ENCODE results near the gene AQP2. TPM values are rescaled to one million over a fixed set of nuclear protein-coding genes. Genes with fewer than 3 reads are reported as not detected.

Gene AQP2
- total and polyA plus RNA-seq, 7 experiments from 2014 or later = not detected

DNA sequence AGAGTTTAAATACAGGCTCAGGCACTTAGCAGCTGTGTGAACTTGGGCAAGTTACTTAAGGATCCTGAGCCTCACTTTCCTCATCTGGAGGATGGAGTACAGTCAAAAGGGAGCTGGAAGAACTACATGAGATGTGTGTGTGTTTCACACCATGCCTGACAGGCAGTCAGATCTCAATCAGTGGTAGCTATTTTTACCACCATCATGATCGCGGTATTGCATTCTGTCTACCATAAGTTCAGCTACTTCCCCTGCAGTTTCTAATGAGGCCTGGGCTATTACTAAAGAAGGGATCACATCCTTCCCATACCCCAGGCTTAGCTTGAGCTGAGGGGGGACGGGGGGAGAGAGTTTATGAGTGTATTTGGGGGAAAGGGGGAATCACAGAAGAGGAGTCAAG lies 29.3 kb downstream of the AQP2 start:
- Histone ChIP-seq H3K27me3 (ENCODE audit: control insufficient read depth in 2 of 2, insufficient read depth in 2 of 2, low read length in 2 of 2) (no peaks in the 10 kb centered on the region), H3K4me1 (ENCODE audit: control insufficient read depth in 2 of 2, insufficient read depth in 2 of 2, low read length in 2 of 2) (no peaks in the 10 kb centered on the region), H3K9me3 (ENCODE audit: control insufficient read depth in 2 of 3, low read length in 3 of 3) (no peaks in the 10 kb centered on the region), H3K4me3 (ENCODE audit: low read length) (no peak overlapping the region), H3K36me3 (ENCODE audit: control insufficient read depth in 2 of 3, insufficient read depth in 3 of 3, low read length in 3 of 3) (no peaks in the 10 kb centered on the region), H3K27ac (ENCODE audit: low read depth, low read length) (no peak overlapping the region)
- ChIA-PET CTCF (no interaction called here), POLR2A (interaction anchor here (0.5 kb wide), 1 partner anchor 8 kb away, joined by 3 read pairs; no protein-coding TSS in a partner anchor)
- no peaks in the 10 kb centered on the region for H3K36me3 Mint-ChIP-seq
- no peak overlapping the region for H3K4me3 Mint-ChIP-seq
- H3K4me1 Mint-ChIP-seq = peaks cover 0 to 2% (median 0%) of the 10 kb centered on the region in 7 donors
- H3K9me3 Mint-ChIP-seq = no peaks in the 10 kb centered on the region
- no peak for DNase-seq
- H3K27me3 Mint-ChIP-seq = no peaks in the 10 kb centered on the region
- intact Hi-C loops (cut with micrococcal nuclease) = no loop called here
- no peak for ATAC-seq
- H3K27ac Mint-ChIP-seq = no peak overlapping the region

DNA sequence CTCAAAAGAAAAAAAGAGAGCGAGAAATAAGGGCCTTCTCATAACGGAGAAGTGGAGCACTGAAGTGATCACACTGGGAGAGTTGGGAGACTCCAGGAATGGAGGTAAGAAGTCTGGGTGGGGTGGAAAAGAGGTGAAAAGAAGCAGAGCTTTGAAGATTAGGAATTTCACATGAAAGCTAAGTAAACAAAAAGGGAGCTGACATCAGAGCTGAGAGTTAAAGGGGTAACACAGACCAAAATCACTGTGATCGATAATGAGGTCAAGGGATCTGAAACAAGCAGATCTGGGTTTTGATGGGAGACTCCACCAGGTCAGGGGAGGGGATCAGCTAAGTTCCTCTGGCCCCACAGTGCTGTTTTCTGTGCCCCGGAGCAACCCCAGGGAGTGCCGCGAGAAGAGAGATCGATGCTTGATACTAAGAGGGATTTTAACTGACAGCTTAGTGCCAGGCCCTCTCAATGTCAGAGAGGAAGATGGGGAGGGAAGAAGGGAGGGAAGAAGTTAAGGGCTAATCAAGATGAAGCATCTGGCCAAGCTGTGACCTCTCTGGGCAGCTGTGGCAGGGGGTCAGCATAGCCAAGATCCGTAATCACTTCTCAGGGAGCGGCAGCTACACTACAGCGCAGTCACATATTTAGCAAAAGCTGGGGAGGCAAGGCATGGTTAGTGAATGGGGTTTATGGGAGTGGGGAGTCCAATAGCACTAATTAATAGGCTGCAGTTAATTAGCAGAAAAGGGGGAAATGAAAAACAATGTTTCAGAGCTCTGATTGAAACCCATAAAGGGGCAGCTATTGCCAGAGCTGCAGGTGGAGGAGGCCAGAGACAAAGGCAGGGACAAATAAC lies 30.2 kb downstream of the AQP2 start:
- CTCF ChIA-PET = no interaction called here
- Histone ChIP-seq H3K27me3 (ENCODE audit: control insufficient read depth in 2 of 2, insufficient read depth in 2 of 2, low read length in 2 of 2) (no peaks in the 10 kb centered on the region), H3K36me3 (ENCODE audit: control insufficient read depth in 2 of 3, insufficient read depth in 3 of 3, low read length in 3 of 3) (no peaks in the 10 kb centered on the region), H3K4me1 (ENCODE audit: control insufficient read depth in 2 of 2, insufficient read depth in 2 of 2, low read length in 2 of 2) (no peaks in the 10 kb centered on the region), H3K9me3 (ENCODE audit: control insufficient read depth in 2 of 3, low read length in 3 of 3) (no peaks in the 10 kb centered on the region), H3K4me3 (ENCODE audit: low read length) (no peak overlapping the region), H3K27ac (ENCODE audit: low read depth, low read length) (no peak overlapping the region)
- no peaks in the 10 kb centered on the region for H3K27me3 Mint-ChIP-seq
- POLR2A ChIA-PET = no interaction called here
- DNase-seq (no peak), ATAC-seq (no peak)
- intact Hi-C loops (cut with micrococcal nuclease) = no loop called here
- H3K4me3 Mint-ChIP-seq = no peak overlapping the region
- H3K27ac Mint-ChIP-seq = no peak overlapping the region
- peaks cover 0 to 2% (median 0%) of the 10 kb centered on the region in 5 donors for H3K36me3 Mint-ChIP-seq
- H3K4me1 Mint-ChIP-seq = peaks cover 0 to 2% (median 0%) of the 10 kb centered on the region in 7 donors
- H3K9me3 Mint-ChIP-seq = no peaks in the 10 kb centered on the region

DNA sequence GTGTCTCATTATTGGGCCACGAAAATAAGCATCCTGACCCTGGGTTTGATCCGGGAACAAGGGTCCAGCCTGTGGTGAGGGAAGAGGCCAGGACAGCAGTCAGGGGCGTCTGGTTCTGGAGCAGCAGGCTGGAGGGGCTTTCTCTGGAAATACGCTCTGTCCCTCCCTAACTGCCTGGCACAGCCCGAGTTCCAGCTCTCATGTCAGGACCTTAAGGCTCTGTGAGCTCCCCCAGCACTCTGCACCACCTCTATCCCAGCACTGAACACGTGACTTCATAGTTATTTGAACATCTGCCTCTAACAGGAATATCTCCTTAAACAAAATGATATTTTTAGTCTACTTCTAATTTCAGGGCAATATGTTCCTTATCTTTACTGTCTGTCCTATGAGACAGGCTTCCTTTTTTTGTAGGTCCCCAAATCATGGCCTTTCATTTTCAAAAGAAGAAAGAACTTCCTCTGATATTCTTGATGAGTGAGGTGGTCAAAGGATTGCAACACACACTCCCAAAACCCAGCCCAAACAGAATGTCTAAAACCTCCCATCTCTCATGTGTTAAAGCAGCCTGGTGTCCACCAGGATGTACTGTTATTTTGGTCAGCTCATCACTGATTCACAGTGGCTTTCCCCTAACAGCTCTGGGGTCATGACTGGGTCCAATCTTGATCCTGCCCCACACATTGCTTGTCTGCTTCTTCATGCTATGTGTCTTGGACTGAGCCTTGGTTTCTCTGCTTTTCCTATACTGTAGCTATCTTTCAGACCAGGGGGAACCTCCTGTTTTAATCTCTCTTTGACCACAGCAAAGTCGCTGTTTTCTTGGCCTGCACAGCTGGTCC lies 31.9 kb downstream of the AQP2 start:
- DNase-seq (no peak), ATAC-seq (peak; percentile 46)
- H3K4me1 ChIP-seq (ENCODE audit: control insufficient read depth in 2 of 2, insufficient read depth in 2 of 2, low read length in 2 of 2) = no peaks in the 10 kb centered on the region
- Mint-ChIP-seq H3K4me3 (no peak overlapping the region), H3K27ac (peak overlapping the region in 1 of 9 donors; percentile 62), H3K36me3 (peaks cover 0 to 5% (median 0%) of the 10 kb centered on the region in 5 donors), H3K27me3 (no peaks in the 10 kb centered on the region), H3K4me1 (peaks cover 0 to 2% (median 0%) of the 10 kb centered on the region in 7 donors), H3K9me3 (no peaks in the 10 kb centered on the region)
- ChIA-PET POLR2A (no interaction called here), CTCF (interaction anchor here (1.3 kb wide), 1 partner anchor 16 kb away, joined by 3 read pairs; no protein-coding TSS in a partner anchor)
- intact Hi-C loops (cut with micrococcal nuclease) = no loop called here
- H3K9me3 ChIP-seq (ENCODE audit: control insufficient read depth in 2 of 3, low read length in 3 of 3) = no peaks in the 10 kb centered on the region
- H3K36me3 ChIP-seq (ENCODE audit: control insufficient read depth in 2 of 3, insufficient read depth in 3 of 3, low read length in 3 of 3) = no peaks in the 10 kb centered on the region
- no peak overlapping the region for H3K4me3 ChIP-seq (ENCODE audit: low read length)
- no peaks in the 10 kb centered on the region for H3K27me3 ChIP-seq (ENCODE audit: control insufficient read depth in 2 of 2, insufficient read depth in 2 of 2, low read length in 2 of 2)
- no peak overlapping the region for H3K27ac ChIP-seq (ENCODE audit: low read depth, low read length)

DNA sequence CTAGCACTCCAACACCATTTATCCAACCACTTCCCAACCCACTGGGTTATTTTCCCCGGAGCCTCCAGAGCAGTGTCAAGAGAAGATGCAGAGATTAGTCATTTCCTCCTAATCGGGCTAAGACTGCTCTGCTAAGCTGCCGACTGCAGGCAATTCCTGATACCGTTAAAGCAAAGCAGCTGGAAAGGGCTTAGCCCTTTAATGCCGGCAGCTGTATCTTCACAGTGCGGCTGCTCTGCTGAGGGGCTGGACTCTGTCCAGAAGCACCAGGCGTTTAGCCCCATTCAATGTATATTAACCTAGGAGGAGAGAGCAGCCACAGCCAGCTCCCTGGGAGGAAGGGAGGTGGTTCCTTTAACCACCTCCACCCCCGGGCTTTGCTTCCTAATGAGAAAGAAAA lies 33.4 kb downstream of the AQP2 start:
- ATAC-seq (peak; percentile 53), DNase-seq (no peak)
- H3K4me3 Mint-ChIP-seq = no peak overlapping the region
- no peak overlapping the region for H3K4me3 ChIP-seq (ENCODE audit: low read length)
- no peaks in the 10 kb centered on the region for H3K9me3 Mint-ChIP-seq
- no peaks in the 10 kb centered on the region for H3K27me3 Mint-ChIP-seq
- POLR2A ChIA-PET = no interaction called here
- no peaks in the 10 kb centered on the region for H3K36me3 ChIP-seq (ENCODE audit: control insufficient read depth in 2 of 3, insufficient read depth in 3 of 3, low read length in 3 of 3)
- CTCF ChIA-PET = interaction anchor here (0.9 to 1.0 kb wide), 2 partner anchors 17 to 55 kb away, joined by 3 to 4 read pairs; no protein-coding TSS in a partner anchor
- intact Hi-C loops (cut with micrococcal nuclease) = no loop called here
- H3K4me1 Mint-ChIP-seq = peaks cover 0 to 5% (median 0%) of the 10 kb centered on the region in 7 donors
- H3K36me3 Mint-ChIP-seq = peaks cover 0 to 10% (median 0%) of the 10 kb centered on the region in 5 donors
- H3K4me1 ChIP-seq (ENCODE audit: control insufficient read depth in 2 of 2, insufficient read depth in 2 of 2, low read length in 2 of 2) = no peaks in the 10 kb centered on the region
- H3K9me3 ChIP-seq (ENCODE audit: control insufficient read depth in 2 of 3, low read length in 3 of 3) = no peaks in the 10 kb centered on the region
- no peak overlapping the region for H3K27ac ChIP-seq (ENCODE audit: low read depth, low read length)
- no peaks in the 10 kb centered on the region for H3K27me3 ChIP-seq (ENCODE audit: control insufficient read depth in 2 of 2, insufficient read depth in 2 of 2, low read length in 2 of 2)
- H3K27ac Mint-ChIP-seq = no peak overlapping the region

DNA sequence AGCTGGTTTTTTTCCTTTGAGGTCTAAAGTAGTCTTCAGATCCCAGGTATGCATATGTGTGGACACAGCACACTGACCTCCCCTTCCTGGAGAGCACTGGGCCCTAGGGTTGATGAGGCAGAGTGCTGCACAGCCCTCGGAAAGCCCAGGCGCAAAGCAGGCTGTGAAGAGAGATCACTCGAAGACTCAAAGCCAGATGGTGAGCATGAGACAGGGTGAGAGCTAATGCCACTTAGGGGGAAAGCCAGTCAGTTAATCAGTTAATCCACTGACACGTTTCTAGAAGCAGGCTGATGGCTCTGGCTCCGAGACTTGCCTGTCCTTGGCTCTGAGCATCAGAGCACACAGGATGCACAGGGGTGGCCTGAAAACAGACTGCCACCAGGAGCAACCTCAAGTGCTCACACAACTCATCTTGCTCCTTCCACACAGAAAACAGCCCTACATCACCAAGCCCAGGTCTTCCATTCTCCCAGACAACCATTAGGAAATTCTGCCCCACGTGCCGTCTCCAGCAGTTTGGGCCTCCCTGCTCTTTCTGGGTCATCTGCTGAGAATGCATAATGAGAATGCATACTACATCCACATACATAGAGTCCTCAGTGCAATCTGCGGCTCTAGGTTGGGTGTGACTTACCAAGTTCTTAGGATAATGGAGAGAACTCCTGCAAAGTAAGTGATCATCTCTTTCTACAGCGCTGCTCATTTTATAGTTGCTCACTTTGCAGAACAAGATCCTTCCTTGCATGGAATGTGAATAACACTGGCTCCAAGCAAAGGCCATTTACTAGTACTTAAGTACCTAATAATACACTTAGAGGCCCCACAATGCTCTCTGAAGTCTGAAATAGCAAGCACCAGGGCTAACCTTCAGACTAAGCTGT lies 34.2 kb downstream of the AQP2 start:
- peaks cover 0 to 12% (median 0%) of the 10 kb centered on the region in 5 donors for H3K36me3 Mint-ChIP-seq
- Histone ChIP-seq H3K4me3 (ENCODE audit: low read length) (no peak overlapping the region), H3K27me3 (ENCODE audit: control insufficient read depth in 2 of 2, insufficient read depth in 2 of 2, low read length in 2 of 2) (no peaks in the 10 kb centered on the region), H3K4me1 (ENCODE audit: control insufficient read depth in 2 of 2, insufficient read depth in 2 of 2, low read length in 2 of 2) (no peaks in the 10 kb centered on the region), H3K9me3 (ENCODE audit: control insufficient read depth in 2 of 3, low read length in 3 of 3) (no peaks in the 10 kb centered on the region), H3K36me3 (ENCODE audit: control insufficient read depth in 2 of 3, insufficient read depth in 3 of 3, low read length in 3 of 3) (no peaks in the 10 kb centered on the region), H3K27ac (ENCODE audit: low read depth, low read length) (no peak overlapping the region)
- no peak overlapping the region for H3K4me3 Mint-ChIP-seq
- no peaks in the 10 kb centered on the region for H3K27me3 Mint-ChIP-seq
- ATAC-seq = no peak
- H3K9me3 Mint-ChIP-seq = no peaks in the 10 kb centered on the region
- POLR2A ChIA-PET = no interaction called here
- no peak overlapping the region for H3K27ac Mint-ChIP-seq
- intact Hi-C loops (cut with micrococcal nuclease) = no loop called here
- H3K4me1 Mint-ChIP-seq = peaks cover 0 to 5% (median 0%) of the 10 kb centered on the region in 7 donors
- CTCF ChIA-PET = interaction anchor here (0.9 to 1.0 kb wide), 2 partner anchors 17 to 55 kb away, joined by 3 to 4 read pairs; no protein-coding TSS in a partner anchor
- no peak for DNase-seq

DNA sequence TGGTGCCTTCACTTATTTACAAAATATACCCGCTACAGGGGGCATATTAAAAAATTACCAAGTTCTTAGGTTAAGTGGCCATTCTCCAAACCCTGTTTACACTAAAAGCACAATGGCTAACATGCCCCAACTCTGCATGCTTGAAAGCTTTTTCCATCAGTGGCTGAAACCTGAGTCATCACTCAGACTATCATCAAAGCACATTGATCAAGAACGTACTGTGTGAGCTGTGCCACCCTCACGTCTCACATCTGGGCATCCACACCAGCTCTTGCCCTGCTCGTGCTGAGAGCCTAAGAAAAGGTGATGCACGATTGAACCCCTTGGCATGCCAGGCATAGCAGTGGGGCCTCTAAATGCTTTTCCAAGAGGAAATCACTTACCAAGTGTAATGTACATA lies 35.4 kb downstream of the AQP2 start:
- peaks cover 0 to 8% (median 0%) of the 10 kb centered on the region in 7 donors for H3K4me1 Mint-ChIP-seq
- Histone ChIP-seq H3K4me3 (ENCODE audit: low read length) (no peak overlapping the region), H3K36me3 (ENCODE audit: control insufficient read depth in 2 of 3, insufficient read depth in 3 of 3, low read length in 3 of 3) (no peaks in the 10 kb centered on the region), H3K27me3 (ENCODE audit: control insufficient read depth in 2 of 2, insufficient read depth in 2 of 2, low read length in 2 of 2) (no peaks in the 10 kb centered on the region), H3K9me3 (ENCODE audit: control insufficient read depth in 2 of 3, low read length in 3 of 3) (no peaks in the 10 kb centered on the region), H3K27ac (ENCODE audit: low read depth, low read length) (no peak overlapping the region), H3K4me1 (ENCODE audit: control insufficient read depth in 2 of 2, insufficient read depth in 2 of 2, low read length in 2 of 2) (no peaks in the 10 kb centered on the region)
- no peak overlapping the region for H3K4me3 Mint-ChIP-seq
- no peaks in the 10 kb centered on the region for H3K27me3 Mint-ChIP-seq
- ChIA-PET POLR2A (no interaction called here), CTCF (no interaction called here)
- ATAC-seq (no peak), DNase-seq (no peak)
- intact Hi-C loops (cut with micrococcal nuclease) = no loop called here
- H3K27ac Mint-ChIP-seq = no peak overlapping the region
- no peaks in the 10 kb centered on the region for H3K9me3 Mint-ChIP-seq
- H3K36me3 Mint-ChIP-seq = peaks cover 0 to 14% (median 3%) of the 10 kb centered on the region in 5 donors

Measured in naive thymus-derived CD4-positive, alpha-beta T cell (primary cell).